Neural progenitor cell (in vitro differentiated cells): ENCODE measurements around the gene PKP2. TPM values are rescaled to one million over a fixed set of nuclear protein-coding genes. Genes with fewer than 3 reads are reported as not detected.

Experiments
- DNase-seq: peaks from one replicate; pipeline ENCODE4 v3.0.0-alpha.2; 2016; ENCODE audit warnings: low spot score
- H2AFZ ChIP-seq: fragments of 200-600 bp; sonication (generic); replicated peaks from 2 replicates; pipeline ENCODE4 v1.6.1; 2016; ENCODE audit warnings: antibody characterized with exemption
- H3F3A ChIP-seq: fragments of 200-600 bp; sonication (generic); 2 replicates; pipeline ENCODE4 v1.6.1; 2016; ENCODE audit warnings: antibody characterized with exemption, low read depth
- H3K27ac ChIP-seq: fragments of 200-600 bp; sonication (generic); 2 replicates; pipeline ENCODE4 v1.5.1; 2016; ENCODE audit warnings: mild to moderate bottlenecking
- H3K27me3 ChIP-seq: fragments of 200-600 bp; sonication (generic); 2 replicates; pipeline ENCODE4 v1.6.1; 2016; ENCODE audit warnings: mild to moderate bottlenecking, moderate library complexity
- H3K36me3 ChIP-seq: fragments of 200-600 bp; sonication (generic); 2 replicates; pipeline ENCODE4 v1.5.1; 2016
- H3K4me1 ChIP-seq: fragments of 200-600 bp; sonication (generic); 2 replicates; pipeline ENCODE4 v1.6.1; 2016; ENCODE audit warnings: mixed run types
- H3K4me2 ChIP-seq: fragments of 200-600 bp; sonication (generic); 2 replicates; pipeline ENCODE4 v1.6.1; 2016
- H3K4me3 ChIP-seq: fragments of 200-600 bp; sonication (generic); 2 replicates; pipeline ENCODE4 v1.5.1; 2016
- H3K79me2 ChIP-seq: fragments of 200-600 bp; sonication (generic); 2 replicates; pipeline ENCODE4 v1.6.1; 2016; ENCODE audit warnings: low read depth
- H3K9ac ChIP-seq: fragments of 200-600 bp; sonication (generic); 2 replicates; pipeline ENCODE4 v1.6.1; 2016
- H3K9me3 ChIP-seq: fragments of 200-600 bp; sonication (generic); 2 replicates; pipeline ENCODE4 v1.5.1; 2016; ENCODE audit warnings: low read depth
- H4K20me1 ChIP-seq: fragments of 200-600 bp; sonication (generic); 2 replicates; pipeline ENCODE4 v1.6.1; 2016; ENCODE audit warnings: low read depth
- H3K27ac Mint-ChIP-seq: 3 replicates; pipeline ENCODE4 v1.8.0; 2021; ENCODE audit warnings: mixed read lengths
- H3K27me3 Mint-ChIP-seq: 2 replicates; pipeline ENCODE4 v1.8.0; 2022; ENCODE audit warnings: low read depth, mild to moderate bottlenecking, inconsistent platforms, moderate library complexity, mixed read lengths; ENCODE audit not compliant: insufficient read depth
- H3K36me3 Mint-ChIP-seq: 3 replicates; pipeline ENCODE4 v1.8.0; 2021; ENCODE audit warnings: mixed read lengths
- H3K4me1 Mint-ChIP-seq: 3 replicates; pipeline ENCODE4 v1.8.0; 2021; ENCODE audit warnings: mixed read lengths
- H3K4me3 Mint-ChIP-seq: 3 replicates; pipeline ENCODE4 v1.8.0; 2021; ENCODE audit warnings: mild to moderate bottlenecking, moderate library complexity, mixed read lengths
- H3K9me3 Mint-ChIP-seq: 3 replicates; pipeline ENCODE4 v1.8.0; 2020; ENCODE audit warnings: mixed read lengths
- CTCF ChIP-seq: fragments of 200-600 bp; sonication (generic); IDR thresholded peaks from 2 replicates; pipeline ENCODE4 v1.5.1; 2017; ENCODE audit warnings: antibody characterized with exemption, mild to moderate bottlenecking
- EZH2 ChIP-seq: fragments of 200-600 bp; sonication (generic); IDR thresholded peaks from 2 replicates; pipeline ENCODE4 v1.6.1; 2017; ENCODE audit warnings: antibody characterized with exemption, mild to moderate bottlenecking, moderate library complexity
- EZH2phosphoT487 ChIP-seq: fragments of 200-600 bp; sonication (generic); IDR thresholded peaks from 2 replicates; pipeline ENCODE4 v1.6.1; 2017; ENCODE audit warnings: antibody characterized with exemption
- total RNA-seq: library from RNA; depleted of rRNA; stranded (reverse); fragments of >200 nt; gene quantifications from 2 replicates; pipeline ENCODE4 v1.2.3, GENCODE V29; 2015; ENCODE audit warnings: low replicate concordance

The PKP2 gene
- total RNA-seq, 1 donor from 2014 or later, result 10.6 TPM

- H3K36me3 ChIP-seq, result no peaks in the 10 kb centered on the region
- Mint-ChIP-seq H3K36me3 (no peaks in the 10 kb centered on the region), H3K27me3 (peaks cover 11% of the 10 kb centered on the region), H3K9me3 (no peaks in the 10 kb centered on the region), H3K4me1 (peaks cover 32% of the 10 kb centered on the region), H3K4me3 (peak overlapping the region; percentile 87), H3K27ac (no peak overlapping the region)
- no peaks in the 10 kb centered on the region for H4K20me1 ChIP-seq
- H3K4me2 ChIP-seq, result peak overlapping the region; percentile 94
- peak overlapping the region; percentile 95 for H2AFZ ChIP-seq
- H3K27me3 ChIP-seq, result peaks cover 24% of the 10 kb centered on the region
- H3K79me2 ChIP-seq, result peaks cover 3% of the 10 kb centered on the region
- H3K9ac ChIP-seq, result no peak overlapping the region
- no peak overlapping the region for H3K27ac ChIP-seq
- no peaks in the 10 kb centered on the region for H3K9me3 ChIP-seq
- peak overlapping the region; percentile 91 for H3K4me3 ChIP-seq
- TF ChIP-seq CTCF (peak; percentile 40), EZH2phosphoT487 (no peak), EZH2 (no peak)
- peaks cover 24% of the 10 kb centered on the region for H3K4me1 ChIP-seq
- peak; percentile 49 for DNase-seq
- H3F3A ChIP-seq, result no peaks in the 10 kb centered on the region
Observed at GRCh38 chr12:32895688-32896431, 717 bp downstream of the PKP2 start.

GRCh38 chr12:32894566-32894965 lies 2.0 kb downstream of the PKP2 start:
- Histone ChIP-seq H3K4me1 (peaks cover 24% of the 10 kb centered on the region), H3K27ac (no peak overlapping the region), H3K36me3 (no peaks in the 10 kb centered on the region), H3K79me2 (peaks cover 3% of the 10 kb centered on the region), H3K9me3 (no peaks in the 10 kb centered on the region), H4K20me1 (no peaks in the 10 kb centered on the region), H2AFZ (no peak overlapping the region), H3K9ac (no peak overlapping the region), H3K4me2 (no peak overlapping the region), H3K4me3 (no peak overlapping the region), H3F3A (no peaks in the 10 kb centered on the region), H3K27me3 (peaks cover 24% of the 10 kb centered on the region)
- H3K27me3 Mint-ChIP-seq, result peaks cover 11% of the 10 kb centered on the region
- H3K4me1 Mint-ChIP-seq, result peaks cover 32% of the 10 kb centered on the region
- DNase-seq, result no peak
- TF ChIP-seq EZH2phosphoT487 (no peak), CTCF (no peak), EZH2 (no peak)
- no peaks in the 10 kb centered on the region for H3K36me3 Mint-ChIP-seq
- H3K9me3 Mint-ChIP-seq, result no peaks in the 10 kb centered on the region
- H3K27ac Mint-ChIP-seq, result no peak overlapping the region
- H3K4me3 Mint-ChIP-seq, result no peak overlapping the region

- Mint-ChIP-seq H3K4me3 (no peak overlapping the region), H3K27me3 (peaks cover 9% of the 10 kb centered on the region), H3K36me3 (no peaks in the 10 kb centered on the region), H3K27ac (no peak overlapping the region), H3K4me1 (peaks cover 32% of the 10 kb centered on the region), H3K9me3 (no peaks in the 10 kb centered on the region)
- DNase-seq, result no peak
- no peaks in the 10 kb centered on the region for H3K36me3 ChIP-seq
- H3K9me3 ChIP-seq, result no peaks in the 10 kb centered on the region
- H2AFZ ChIP-seq, result no peak overlapping the region
- no peak overlapping the region for H3K4me3 ChIP-seq
- H3F3A ChIP-seq, result no peaks in the 10 kb centered on the region
- no peaks in the 10 kb centered on the region for H4K20me1 ChIP-seq
- TF ChIP-seq EZH2 (no peak), CTCF (no peak), EZH2phosphoT487 (no peak)
- peaks cover 24% of the 10 kb centered on the region for H3K4me1 ChIP-seq
- peaks cover 24% of the 10 kb centered on the region for H3K27me3 ChIP-seq
- H3K4me2 ChIP-seq, result peak overlapping the region; percentile 2
- H3K79me2 ChIP-seq, result peaks cover 3% of the 10 kb centered on the region
- no peak overlapping the region for H3K27ac ChIP-seq
- H3K9ac ChIP-seq, result no peak overlapping the region
Observed at GRCh38 chr12:32893458-32893857, 3.1 kb downstream of the PKP2 start.
